Activated CD8-positive, alpha-beta memory T cell treated with anti-CD3 and anti-CD28 coated beads, Interleukin-2, amount 50 U/mL, for 24 hours (primary cell): ENCODE results near the gene ETHE1.

Experiments
- DNase-seq: peaks from one replicate; pipeline ENCODE4 v3.0.0-alpha.2; 2020; ENCODE audit errors: extremely low read depth

The ETHE1 gene, protein sequence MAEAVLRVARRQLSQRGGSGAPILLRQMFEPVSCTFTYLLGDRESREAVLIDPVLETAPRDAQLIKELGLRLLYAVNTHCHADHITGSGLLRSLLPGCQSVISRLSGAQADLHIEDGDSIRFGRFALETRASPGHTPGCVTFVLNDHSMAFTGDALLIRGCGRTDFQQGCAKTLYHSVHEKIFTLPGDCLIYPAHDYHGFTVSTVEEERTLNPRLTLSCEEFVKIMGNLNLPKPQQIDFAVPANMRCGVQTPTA

GRCh38 chr19:43526884-43527859 lies at the start of gene ETHE1:
Gene ETHE1, minus strand, starts transcription at chr19:43527201. Its CDS starts 24 bp downstream, at chr19:43527177.
- DNase-seq: no peak

GRCh38 chr19:43575955-43576878 lies 49.2 kb upstream of the ETHE1 start:
- no peak for DNase-seq

DNA sequence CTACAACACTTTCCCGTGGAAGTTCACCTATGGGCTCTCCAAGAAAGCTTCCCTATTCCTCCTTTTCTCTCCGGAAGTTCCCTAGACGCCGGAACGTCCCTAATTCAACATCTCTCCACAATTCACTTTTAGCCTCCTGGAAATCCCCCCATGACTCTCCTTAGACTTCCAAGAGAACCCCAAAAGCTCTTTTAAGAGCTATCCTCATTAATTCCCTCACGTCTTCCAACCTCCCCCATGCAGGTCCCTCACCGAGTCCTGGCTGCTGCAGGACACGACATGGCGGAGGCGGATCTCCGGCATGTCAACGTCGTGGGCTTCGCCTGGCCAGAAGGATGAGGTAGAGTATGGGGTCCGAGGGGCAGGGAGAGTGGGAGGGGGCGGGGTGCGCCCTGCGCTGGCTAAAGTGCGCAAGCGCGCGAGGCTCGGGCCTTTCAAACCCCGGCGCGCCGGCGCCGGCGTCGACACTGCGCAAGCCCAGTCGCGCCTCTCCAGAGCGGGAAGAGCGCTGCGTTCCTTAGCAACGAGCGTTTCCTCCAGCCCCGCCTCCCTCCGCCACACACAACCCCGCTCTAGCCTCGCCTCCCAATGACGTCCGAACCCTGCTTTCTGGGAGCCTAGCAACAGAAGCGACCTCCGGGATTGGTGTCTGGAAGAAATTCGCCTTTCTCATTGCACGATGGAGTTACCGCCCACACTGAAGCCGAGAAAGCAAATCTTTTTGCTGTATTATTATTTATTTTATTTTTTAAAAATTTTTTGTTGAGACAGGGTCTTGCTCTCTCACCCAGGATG lies 48.4 kb upstream of the ETHE1 start, which contains the start of the genes PINLYP and XRCC1:
PINLYP (plus strand) TSS at position 646 of the 795 bp plus-strand sequence. CDS start 1,391 bp downstream, outside the sequence.
XRCC1 (minus strand) TSS at position 372 of the 795 bp plus-strand sequence; CDS start at position 303, 69 bp downstream.
- peak; percentile 91 for DNase-seq

GRCh38 chr19:43574424-43575155 lies 47.6 kb upstream of the ETHE1 start:
- no peak for DNase-seq

DNA sequence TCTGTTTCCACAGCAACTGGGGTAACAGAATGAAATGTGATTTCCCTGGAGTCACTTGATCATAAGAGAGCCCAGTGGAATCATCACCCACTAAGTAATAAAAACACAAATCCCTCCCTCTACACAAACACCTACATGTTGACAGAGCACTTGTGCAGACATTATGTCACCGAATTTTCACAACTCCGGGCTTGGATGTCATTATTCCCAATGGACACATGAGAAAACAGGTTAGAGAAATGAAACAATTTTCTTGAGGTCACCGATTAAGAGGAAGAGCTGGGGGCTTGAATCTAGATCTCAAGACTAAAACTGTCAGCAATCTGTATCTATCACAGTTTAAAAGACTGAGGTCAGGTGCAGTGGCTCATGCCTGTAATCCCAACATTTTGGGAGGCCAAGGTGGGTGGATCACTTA lies 45.2 kb upstream of the ETHE1 start:
- no peak for DNase-seq

GRCh38 chr19:43570174-43570791 lies 43.3 kb upstream of the ETHE1 start:
- no peak for DNase-seq

DNA sequence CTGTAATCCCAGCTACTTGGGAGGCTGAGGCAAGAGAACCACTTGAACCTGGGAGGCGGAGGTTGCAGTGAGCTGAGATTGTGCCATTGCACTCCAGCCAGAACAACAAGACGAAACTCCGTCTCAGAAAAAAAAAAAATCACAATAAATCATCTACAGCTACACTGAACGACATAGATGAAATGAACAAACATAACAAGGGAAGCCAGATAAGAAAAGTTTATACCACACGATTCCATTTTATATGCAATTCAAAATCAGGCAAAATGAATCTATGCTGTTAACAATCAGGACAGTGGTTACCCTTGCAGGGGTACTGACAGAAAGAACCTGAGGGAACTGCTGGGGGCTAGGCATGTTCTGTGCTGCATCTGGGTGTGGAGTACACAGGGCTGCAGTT lies 42.7 kb upstream of the ETHE1 start:
- DNase-seq: no peak

DNA sequence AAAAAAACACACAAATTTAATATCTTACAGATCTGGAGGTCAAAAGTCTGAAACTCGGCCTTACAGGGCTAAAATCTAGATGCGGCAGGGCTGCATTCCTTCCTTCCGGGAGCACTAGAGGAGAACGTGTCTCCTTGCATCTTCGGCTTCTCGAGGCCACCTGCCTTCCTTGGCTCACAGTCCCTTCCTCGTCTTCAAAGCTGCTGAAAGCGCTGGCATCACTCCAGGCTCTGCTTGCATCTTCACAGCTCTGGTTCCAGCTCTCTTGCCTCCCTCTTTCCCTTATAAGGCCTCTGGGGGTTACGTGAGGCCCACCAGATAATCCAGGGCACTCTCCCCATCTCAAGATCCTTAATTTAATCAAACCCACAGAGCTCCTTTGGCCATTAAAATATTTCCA lies 37.8 kb upstream of the ETHE1 start:
- no peak for DNase-seq

DNA sequence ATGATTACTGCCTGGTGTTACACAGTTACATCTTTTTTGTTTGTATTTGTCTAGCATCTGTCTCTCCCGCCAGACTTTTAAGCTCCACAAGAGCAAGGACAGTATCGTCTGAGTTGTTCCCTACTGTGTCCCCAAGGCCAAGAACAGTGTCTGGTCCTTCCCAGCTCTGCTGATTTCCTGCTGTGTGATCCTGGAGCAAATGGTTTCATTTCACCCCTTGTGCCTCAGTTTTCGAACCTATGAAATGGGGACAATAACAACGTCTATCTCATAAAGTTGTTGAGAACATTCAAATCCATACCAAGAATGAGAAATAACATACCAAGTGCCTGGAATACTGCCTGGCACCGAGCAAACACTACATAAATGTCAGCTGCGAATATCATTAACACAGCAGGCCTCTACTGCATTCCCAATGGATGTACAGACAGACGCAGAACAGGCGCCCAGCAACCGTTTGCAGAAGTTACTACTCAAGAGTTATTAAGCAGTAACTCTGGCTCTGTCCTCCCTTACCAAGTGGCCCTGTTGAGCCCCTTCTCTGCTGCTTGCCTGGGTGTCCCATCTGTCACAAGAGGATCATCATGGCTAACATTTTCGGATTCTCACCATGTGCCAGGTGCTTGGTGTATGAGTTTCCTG lies 36.9 kb upstream of the ETHE1 start:
- DNase-seq: no peak

- peak; percentile 36 for DNase-seq
Measured at GRCh38 chr19:43562698-43563241, 35.8 kb upstream of the ETHE1 start.

DNA sequence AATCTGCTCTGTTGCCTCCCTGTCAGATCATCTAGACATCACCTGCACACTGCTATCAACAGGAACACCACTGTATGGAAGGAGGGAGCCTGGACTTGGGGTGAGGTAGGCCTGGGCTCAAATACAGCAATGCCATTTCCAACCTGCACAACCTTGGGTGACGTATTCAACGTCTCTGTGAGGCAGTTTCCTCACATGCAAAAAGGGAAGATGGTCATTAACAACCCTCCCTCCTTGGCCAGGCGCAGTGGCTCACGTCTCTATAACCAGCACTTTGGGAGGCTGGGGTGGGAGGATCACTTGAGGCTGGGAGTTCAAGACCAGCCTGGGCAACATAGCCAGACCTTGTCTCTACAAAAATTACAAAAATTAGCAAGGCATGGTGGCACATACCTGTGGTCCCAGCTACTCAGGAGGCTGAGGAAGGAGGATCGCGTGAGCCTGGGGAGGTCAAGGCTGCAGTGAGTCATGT lies 35.3 kb upstream of the ETHE1 start:
- no peak for DNase-seq

DNA sequence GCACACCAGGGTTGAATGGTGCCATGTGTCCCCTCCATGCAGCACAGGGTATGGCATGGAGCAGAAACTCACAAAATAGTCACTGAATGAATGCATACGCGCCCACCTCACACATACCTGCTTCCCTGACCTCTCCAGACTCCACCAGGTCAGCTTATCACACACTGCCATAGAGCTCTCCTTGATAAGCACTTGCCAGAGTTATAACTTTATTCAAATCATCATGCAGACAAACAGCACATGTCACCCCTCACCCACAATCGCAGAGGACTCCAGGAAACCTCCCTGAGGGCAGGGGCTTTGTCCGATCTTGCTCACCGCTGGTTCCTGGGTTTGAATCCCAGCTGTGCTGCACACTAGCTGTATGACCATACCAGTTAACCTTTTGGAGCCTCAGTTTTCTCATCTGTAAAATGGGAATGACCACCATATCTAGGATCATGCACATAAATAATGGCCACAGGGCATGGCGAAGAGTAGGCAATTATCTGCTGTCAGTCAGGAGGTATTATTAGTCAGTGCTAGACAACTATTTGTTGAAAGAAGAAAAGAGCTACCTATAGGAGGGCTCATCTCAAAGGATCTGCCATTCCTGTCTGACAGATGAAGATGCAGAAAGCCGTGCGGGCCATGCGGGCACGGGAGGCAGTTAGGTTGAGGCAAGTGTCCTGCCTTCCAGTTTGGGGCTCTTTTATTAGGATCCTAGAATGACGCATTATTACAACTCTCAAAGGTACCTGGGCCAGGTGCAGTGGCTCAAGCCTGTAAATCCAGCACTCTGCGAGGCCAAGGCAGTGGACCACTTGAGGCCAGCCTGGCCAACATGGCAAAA lies 34.4 kb upstream of the ETHE1 start:
- DNase-seq: no peak

- DNase-seq: no peak
Measured at GRCh38 chr19:43560687-43561086, 33.7 kb upstream of the ETHE1 start.

GRCh38 chr19:43555185-43555770 lies 28.3 kb upstream of the ETHE1 start:
- peak; percentile 65 for DNase-seq

DNA sequence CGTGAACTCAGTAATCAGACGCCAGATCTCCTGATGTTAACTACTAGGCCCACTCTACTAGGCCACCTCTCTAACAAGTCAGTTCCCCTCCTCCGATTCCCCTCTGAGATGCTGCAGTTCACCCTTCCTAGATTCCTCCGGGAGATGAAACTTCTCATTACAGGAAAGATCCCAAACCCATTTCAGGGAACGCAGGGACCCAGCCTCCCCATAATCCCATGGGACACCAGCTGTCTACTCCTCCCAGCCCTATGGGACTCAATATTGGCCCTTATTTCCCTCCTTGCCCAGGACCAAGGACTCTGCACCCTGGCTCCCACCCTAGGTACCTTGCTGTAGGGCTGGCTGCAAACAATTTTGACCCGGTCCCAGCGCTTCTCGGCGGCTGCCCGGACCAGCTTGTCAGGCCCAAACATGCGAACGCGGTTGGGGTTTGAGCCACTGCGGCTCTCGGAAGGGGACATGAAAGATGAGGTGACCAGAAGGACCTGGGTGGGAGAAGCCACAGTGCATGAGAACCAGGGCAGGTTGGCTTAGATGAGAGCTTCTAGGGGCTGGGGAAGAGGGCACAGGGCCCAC lies 27.4 kb upstream of the ETHE1 start:
- no peak for DNase-seq

- DNase-seq: no peak
Measured at GRCh38 chr19:43553656-43554055, 26.7 kb upstream of the ETHE1 start.

DNA sequence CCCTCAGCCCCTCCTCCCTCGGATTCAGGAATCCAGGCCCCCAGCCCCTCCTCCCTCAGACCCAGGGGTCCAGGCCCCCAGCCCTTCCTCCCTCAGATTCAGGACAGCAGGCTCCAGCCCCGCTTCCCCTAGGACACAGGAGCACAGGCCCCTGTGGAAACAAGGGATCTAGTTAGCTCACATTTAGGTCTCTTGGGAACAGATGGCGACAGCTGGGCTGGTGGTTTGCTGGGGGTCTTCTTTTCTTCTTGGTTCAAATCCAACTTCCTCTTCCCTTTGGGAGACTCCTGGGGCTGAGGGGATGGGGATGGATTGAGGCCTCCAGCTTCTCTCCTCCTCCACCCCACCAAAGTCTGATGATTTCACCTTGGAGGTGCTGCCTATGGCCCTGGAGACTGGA lies 25.6 kb upstream of the ETHE1 start:
- no peak for DNase-seq
